GM12874 (cell line): ENCODE data around the gene FYN.

Experiments
- TF ChIP-seq, protein P1 (sequence below): IDR thresholded peaks from 2 replicates; pipeline ENCODE4 v1.5.1; 2011; ENCODE audit warnings: low read depth, mild to moderate bottlenecking, control low read depth, low read length, moderate library complexity; ENCODE audit not compliant: insufficient read depth

FYN gene

DNA sequence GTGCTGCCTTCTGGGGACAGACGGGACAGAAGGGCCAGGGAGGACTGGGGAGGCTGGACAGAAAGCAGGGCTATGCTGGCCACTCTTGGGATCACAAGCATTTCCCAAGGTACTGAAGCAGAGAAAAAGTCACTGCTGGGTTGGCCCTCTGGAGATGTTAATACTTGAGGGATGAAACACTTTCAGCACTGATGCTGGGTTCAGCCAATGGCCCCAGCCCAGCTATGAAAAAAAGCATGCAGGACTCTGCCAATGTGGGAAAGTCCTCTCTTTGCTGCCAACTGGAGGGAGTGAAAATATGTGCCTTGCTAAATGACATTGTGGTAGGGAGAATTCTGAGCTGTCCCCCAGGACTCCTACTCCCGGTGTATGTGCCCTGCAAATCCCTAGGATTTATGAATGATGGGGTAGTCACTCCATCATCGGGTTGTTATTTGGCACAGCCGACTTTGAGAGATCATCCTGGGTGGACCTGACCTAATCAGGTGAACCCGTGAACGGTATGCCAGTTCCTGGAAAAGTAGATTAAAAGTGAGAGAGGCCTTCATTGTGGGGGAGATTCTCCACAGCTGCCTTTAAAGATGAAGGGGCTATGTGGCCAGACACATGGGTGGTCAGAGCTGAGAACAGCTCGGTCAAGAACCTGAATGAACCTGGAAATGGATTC is 147.7 kb downstream of the FYN start:
- TF ChIP-seq, protein P1, sequence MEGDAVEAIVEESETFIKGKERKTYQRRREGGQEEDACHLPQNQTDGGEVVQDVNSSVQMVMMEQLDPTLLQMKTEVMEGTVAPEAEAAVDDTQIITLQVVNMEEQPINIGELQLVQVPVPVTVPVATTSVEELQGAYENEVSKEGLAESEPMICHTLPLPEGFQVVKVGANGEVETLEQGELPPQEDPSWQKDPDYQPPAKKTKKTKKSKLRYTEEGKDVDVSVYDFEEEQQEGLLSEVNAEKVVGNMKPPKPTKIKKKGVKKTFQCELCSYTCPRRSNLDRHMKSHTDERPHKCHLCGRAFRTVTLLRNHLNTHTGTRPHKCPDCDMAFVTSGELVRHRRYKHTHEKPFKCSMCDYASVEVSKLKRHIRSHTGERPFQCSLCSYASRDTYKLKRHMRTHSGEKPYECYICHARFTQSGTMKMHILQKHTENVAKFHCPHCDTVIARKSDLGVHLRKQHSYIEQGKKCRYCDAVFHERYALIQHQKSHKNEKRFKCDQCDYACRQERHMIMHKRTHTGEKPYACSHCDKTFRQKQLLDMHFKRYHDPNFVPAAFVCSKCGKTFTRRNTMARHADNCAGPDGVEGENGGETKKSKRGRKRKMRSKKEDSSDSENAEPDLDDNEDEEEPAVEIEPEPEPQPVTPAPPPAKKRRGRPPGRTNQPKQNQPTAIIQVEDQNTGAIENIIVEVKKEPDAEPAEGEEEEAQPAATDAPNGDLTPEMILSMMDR = no peak

DNA sequence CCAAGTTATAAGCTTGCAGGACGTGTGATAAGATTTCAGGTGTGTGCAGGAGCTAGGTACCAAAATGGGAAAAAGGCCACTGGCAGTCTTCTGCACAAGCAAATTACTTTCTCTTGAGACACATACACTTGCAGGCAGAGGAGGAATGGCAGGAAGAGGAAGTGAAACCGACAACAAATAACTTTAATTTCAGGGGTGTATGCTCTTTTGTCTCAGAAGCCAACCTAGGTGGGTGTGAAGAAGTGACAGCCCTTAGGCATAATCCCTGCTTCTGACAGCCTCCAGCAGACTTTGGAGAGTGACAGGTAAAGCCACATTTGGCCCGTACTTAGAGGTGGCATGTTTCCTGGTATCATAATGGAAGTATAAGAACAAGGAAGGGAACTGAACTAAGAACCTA is 148.7 kb downstream of the FYN start:
- TF ChIP-seq, protein P1 = no peak

DNA sequence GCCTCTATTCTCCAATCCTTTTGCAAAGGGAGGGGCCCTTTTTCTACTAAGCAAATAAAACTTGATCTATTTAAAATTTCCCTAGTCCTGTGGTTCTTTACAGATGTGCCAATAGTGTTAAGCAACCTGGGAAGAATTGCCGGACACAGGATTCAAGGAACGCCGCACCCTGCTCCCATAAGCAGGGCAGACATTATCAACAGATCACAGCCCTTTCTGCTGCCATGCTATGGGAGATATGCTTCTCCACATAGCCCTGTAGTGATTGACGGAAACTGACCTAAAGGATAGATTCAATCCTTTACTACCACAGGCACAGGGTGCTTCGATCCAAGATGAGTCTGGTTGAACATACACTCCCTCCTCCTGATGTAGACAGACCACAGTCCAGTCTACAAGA is 149.2 kb downstream of the FYN start:
- TF ChIP-seq, protein P1 = no peak

DNA sequence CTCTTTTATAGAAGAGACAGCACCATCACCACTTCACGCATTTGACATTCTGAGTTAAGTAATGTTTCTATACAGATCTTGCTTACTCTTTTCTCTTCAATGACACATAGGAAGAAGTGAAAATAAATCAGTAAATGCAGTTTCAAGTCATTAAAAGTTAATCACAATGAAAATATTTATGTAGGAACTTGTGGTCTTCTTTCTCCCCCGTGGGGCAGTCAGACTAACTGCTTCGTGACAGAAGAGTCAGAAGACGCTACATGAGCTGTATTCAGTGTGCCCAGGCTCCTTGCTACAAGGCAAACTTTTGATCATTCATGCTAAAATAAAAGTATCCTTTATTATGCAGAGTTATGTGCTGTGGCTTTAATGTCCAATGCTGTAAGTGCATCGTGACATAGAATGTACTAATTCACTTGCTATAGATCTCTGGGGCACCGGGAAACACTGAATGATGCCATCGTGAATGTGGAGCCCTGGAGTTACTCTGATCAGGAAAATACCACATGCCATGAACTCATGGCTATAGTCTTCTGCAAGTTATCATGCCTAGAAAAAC is 149.8 kb downstream of the FYN start:
- TF ChIP-seq, protein P1 = no peak

DNA sequence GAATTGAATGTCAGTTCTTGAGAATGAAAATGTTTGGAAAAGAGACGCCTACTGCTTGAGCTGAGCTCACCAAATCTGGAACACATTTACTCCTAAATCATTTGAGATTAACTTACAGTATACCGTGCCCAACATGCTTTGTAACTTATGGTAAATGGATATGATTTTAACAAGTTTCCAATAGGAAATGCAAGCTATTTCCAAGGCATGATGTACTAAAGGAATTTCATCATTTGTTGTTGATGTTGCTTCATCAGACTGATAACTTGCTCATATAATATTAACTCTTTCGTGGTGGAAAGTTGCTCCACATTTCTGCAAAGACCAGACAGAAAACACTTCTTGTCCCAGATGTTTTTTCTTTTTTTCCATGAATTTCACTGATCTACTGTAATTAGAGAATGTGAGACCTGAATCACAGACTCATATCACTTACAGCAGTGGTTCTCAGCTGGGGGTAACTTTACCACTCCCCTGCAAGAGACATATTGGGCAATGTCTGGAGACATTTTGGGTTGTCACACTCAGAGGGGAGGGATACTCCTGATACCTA is 151.0 kb downstream of the FYN start:
- TF ChIP-seq, protein P1 = no peak

DNA sequence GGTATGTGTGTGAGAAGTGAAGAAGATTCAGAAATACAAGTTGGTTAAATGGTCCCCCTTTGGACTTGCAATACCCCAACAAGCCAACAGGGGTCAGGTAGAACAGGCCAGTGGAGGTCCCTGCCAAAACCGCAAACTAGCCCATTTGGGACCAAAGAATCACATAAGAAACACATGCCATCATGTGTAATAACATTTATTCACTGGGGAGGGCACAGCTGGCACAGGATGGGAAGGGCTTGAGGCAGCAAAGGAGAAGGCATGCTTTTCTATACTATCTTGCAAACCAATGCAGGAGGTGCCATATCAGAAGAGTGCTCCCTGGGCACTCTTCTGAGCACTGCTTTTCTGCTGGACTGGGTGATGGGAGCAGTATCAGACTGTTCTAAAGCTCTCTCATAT is 151.5 kb downstream of the FYN start:
- TF ChIP-seq, protein P1 = peak; percentile 73

DNA sequence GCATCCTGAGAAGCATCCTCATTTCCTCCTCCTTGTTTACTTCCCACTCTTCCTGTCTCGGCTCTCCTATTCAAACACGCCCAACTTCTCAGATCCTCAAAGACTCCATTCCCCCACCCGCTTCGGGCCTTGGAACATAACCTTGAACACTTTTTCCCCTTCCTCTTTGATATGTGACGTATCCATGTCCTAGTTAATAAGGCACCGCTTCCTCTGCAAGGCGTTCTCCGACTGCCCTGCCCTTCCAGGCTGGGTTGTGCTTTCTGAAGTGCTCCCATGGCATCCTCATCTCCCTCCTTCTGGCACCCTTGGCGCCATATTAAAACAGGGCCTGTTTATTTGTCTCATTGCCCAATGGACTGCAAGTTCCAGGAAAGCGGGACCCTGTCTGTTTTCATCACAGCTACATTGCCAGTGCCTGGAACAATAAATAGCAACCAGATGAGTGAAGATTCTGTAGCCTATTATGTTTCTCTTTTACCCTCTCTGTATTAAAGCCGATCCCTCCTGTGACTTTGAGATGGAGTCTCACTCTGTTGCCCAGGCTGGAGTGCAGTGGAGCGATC is 152.2 kb downstream of the FYN start:
- TF ChIP-seq, protein P1 = no peak
